HG03457 (cell line): ENCODE results near the gene CCDC82.

ENCODE experiments used
- ATAC-seq: cut with Tn5 transposase; IDR thresholded peaks from one replicate; pipeline ENCODE4 v1.9.1; 2021; ENCODE audit warnings: moderate number of reproducible peaks; ENCODE audit not compliant: unreplicated experiment

Gene CCDC82

DNA sequence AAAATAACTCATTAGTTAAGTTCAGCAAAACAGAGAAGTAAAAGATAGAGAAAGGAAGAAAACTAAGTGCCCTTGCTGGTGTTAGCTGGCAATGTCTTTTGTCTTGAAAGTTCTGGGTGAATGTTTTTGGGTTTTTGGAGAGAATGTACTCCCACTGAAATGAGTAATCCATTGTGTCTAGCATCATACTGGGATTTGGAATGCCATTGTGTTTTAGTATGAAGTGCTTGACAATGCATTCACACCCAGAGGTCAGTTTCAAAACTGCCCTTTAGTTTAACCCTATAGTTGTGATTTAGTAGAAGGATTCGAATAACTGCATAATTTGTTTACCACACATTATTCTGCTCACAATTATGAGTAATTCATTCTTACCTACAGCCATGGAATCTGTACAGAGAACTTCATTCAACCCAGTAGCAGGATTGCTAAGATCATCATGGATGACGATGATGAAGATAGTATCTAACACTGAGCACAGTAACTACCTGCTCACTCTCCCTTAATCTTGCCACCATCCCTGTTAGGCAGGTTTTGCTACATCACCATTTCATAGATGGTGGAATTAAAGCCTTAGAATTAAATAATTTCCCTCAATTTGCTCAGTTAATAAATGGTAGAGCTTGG is 80.6 kb downstream of the CCDC82 start:
- ATAC-seq, result no peak

DNA sequence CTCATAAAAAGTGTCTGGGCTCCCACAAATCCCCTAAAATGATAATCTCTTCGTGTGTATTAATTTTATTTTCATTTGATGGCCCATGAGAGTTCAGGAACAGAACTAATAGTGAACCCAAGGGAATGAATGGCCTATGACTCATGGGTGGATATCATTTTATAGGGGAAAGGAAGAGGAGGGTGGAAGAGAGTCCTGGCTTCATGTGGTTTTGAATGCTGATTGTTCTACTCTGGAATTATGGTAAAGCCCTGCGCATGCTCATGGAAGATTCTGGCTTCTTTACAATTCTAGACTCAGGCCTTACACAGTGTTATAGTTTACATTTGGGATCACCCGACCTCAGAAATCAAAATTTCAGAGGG is 82.0 kb downstream of the CCDC82 start:
- ATAC-seq, result no peak

DNA sequence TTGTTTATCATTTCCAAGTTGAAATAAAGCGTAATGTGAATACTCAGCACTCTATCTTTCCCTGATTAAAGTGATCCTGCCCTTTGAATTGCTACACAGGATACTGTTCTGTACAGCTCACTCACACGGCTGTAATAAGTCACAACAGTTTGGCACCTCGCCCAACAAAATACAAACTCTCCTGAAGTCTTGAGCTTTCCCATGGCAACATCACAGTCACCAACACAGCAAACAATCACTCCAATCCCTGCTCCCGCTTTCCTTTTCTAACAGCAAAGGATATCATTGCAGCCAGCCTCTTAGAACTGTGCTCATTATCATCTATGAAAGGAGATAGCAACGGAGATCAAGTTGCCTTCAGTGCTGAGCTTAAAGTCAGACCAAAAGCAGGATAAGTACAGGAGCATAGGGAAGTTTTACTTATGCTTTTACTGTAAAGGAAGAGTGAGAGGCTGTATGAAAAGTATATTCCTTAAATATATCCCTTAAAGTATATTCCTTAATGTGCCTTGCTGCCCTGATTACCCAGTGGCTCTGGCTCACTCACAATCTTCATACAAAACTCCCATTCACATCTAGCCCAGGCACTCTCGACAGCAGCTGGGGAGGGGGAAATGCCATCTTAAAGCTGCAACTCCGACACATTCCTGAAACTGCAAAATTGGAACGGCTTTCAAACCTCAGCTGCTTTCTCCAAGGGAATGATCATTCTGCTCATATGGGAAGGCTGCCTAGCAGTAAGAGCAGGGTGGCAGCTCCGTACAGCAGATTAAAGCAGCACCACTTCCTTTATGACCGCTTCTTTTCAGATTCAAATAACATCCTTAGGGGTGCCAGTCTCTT is 82.6 kb downstream of the CCDC82 start:
- ATAC-seq, result no peak

DNA sequence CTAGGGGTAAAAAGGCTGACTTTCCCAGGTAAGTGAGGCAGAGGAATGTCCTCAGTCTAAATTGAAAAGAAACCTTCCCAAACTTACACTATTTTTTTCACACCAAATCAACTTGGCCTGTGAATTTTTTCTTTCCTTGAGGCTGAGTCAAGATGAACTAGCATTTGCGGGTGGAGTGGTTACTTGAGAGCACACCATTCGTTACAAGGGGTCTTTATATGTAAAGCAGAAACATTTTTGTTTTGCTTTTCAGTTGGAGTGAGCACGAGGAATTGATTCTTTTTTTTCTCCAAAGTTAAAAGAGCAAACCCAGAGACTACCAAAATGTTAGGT is 83.1 kb downstream of the CCDC82 start:
- ATAC-seq, result no peak

DNA sequence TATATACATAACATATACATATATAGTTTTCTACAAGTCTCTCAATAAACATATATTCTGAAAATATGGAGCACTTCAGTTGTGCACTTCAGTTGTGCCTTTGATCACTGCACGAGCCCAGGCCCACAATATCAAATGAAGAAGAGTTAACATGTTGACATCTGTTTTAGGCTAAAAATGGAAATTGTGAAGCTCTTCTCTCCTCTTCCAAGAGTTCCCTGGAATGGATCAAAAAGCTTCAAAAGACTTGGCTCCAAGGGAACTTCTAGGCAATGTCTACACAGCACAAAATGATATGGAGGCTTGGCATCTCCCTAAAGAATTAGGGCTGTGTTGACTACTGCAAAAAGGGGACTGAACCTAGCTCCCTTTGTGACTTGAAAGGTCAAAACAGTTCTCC is 83.6 kb downstream of the CCDC82 start:
- ATAC-seq, result no peak

DNA sequence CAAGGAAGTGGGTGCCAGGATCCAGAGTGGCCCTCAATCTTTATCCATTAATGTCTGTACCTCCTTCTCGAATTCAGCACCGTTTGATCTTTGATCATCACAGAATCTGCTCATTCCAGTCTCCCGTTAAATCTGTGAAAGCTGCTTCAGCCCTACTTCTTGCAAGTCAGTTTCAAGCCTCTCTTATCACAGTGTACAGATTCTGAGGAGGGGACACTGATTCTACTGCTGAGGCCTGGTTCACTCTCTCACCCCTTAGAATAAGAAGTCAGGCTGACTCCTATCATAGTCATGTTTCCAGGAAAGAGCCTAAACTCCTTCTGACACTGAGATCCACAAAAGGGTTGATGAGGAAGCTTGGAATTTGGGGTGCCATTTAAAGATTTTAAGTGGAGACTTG is 85.7 kb downstream of the CCDC82 start:
- no peak for ATAC-seq

DNA sequence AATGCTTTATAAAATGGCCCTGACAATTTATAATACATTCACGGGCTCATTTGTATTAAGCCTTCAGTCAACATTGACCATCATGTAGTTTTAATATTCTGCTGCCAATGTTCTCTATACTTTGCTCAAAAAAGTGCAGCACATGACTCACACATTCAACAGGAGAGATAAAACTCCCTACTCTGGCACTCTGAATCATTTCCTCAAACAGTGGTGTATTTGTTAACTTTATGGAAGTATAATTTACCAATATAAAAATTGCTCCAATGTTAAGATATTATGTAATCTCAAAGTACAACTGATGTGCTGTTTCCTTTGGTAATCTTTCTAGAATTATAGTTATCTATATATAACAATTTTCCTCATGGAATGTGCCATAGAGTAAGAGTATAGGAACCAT is 86.6 kb downstream of the CCDC82 start:
- no peak for ATAC-seq
